Ascending aorta (tissue), 2 donors: ENCODE data around the gene SHC2. TPM values are rescaled to one million over a fixed set of nuclear protein-coding genes. Genes with fewer than 3 reads are reported as not detected.

Source experiments
- DNase-seq, 2 donors: peaks; one replicate each; pipeline ENCODE4 v3.0.0-alpha.2; 2019; ENCODE audit warnings: low spot score in 2 of 2
- H3K27ac ChIP-seq, 2 donors: fragments of 200-600 bp; sonication (generic); one replicate each; pipeline ENCODE4 v1.5.1; 2016 to 2017; ENCODE audit warnings: mild to moderate bottlenecking in 1 of 2
- H3K27me3 ChIP-seq: fragments of 200-600 bp; sonication (generic); one replicate; pipeline ENCODE4 v1.5.1; 2017
- H3K36me3 ChIP-seq, 2 donors: fragments of 200-600 bp; sonication (generic); one replicate each; pipeline ENCODE4 v1.5.1; 2016
- H3K4me1 ChIP-seq, 2 donors: fragments of 200-600 bp; sonication (generic); one replicate each; pipeline ENCODE4 v1.5.1; 2016 to 2017; ENCODE audit warnings: mild to moderate bottlenecking in 1 of 2
- H3K4me3 ChIP-seq, 2 donors: fragments of 200-600 bp; sonication (generic); one replicate each; pipeline ENCODE4 v1.5.1; 2016 to 2017; ENCODE audit warnings: mild to moderate bottlenecking in 1 of 2
- H3K9me3 ChIP-seq, 2 donors: fragments of 200-600 bp; sonication (generic); one replicate each; pipeline ENCODE4 v1.5.1; 2016
- intact Hi-C: fragments of 100-400 bp; cut with DNase I; formaldehyde crosslinking; loops from one replicate; pipeline ENCODE4 v1.15.1; 2023
- total RNA-seq: library from RNA; depleted of rRNA; stranded (reverse); fragments of >200 nt; gene quantifications from one replicate; pipeline ENCODE4 v1.1.0, GENCODE V29; 2016
- TF ChIP-seq, protein P1 (sequence below), 3 experiments: fragments of 200-600 bp in 2 of 3; fragments of 450-650 bp in 1 of 3; sonication (generic) in 2 of 3; IDR thresholded peaks; one replicate each; pipeline ENCODE4 v1.5.1; 2016 to 2019; ENCODE audit warnings: antibody characterized with exemption in 3 of 3, mild to moderate bottlenecking in 1 of 3, moderate library complexity in 1 of 3

SHC2 gene
- 51.2 TPM for total RNA-seq

DNA sequence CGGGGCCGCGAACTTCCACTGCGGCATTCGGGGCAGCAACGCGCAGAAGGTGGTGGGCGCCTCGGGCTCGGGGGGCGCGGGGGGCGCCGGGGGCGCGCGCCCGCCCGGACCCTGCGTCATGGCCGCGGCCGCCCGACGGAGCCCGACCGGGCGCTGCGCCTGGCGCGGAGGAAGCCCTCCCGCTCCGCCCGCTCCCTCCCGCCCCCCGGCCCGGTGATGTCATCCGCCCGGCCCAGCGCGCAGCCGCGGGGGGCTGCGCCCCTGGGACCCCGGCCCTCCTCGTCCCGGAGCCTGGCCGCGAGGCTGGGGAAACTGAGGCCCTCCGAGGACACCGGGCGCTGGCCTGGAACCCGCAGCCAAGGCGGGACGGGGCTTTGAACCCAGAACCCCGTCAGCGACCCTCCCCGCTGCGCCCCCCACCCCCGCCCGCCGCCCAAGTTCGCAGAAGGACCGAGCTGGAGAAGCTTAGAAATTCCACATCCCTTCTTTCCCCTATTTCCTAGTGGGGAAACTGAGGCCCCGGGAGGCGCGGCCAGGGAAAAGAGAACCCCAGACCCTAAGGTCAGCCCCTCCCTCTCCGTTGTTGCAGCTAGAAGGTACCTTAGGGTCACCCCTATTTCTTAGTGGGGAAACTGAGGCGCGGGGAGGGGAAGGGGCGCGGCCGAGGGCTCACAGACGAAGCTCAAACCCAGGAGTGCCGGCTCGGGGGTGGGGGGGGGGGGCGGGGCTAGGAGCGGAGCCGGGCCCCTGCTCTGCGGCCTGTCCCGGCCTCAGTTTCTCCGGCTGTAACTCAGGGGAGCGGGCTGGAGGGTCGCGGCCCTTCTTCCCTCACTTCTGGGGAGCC lies at the start of gene SHC2:
Gene SHC2, minus strand, starts transcription at position 157 of the 844 bp plus-strand sequence. Its CDS starts 37 bp downstream, at position 120.
- no peaks in the 10 kb centered on the region for H3K36me3 ChIP-seq
- H3K27ac ChIP-seq: peak within 1 kb of the TSS; percentile 21 to 42
- H3K27me3 ChIP-seq: no peaks in the 10 kb centered on the region
- H3K4me3 ChIP-seq: peak within 1 kb of the TSS; percentile 63 to 65
- H3K9me3 ChIP-seq: no peaks in the 10 kb centered on the region
- no peak for DNase-seq
- peaks cover 0 to 4% of the 10 kb centered on the region in 2 donors for H3K4me1 ChIP-seq
- intact Hi-C loops: no loop called here
- TF ChIP-seq, protein P1, sequence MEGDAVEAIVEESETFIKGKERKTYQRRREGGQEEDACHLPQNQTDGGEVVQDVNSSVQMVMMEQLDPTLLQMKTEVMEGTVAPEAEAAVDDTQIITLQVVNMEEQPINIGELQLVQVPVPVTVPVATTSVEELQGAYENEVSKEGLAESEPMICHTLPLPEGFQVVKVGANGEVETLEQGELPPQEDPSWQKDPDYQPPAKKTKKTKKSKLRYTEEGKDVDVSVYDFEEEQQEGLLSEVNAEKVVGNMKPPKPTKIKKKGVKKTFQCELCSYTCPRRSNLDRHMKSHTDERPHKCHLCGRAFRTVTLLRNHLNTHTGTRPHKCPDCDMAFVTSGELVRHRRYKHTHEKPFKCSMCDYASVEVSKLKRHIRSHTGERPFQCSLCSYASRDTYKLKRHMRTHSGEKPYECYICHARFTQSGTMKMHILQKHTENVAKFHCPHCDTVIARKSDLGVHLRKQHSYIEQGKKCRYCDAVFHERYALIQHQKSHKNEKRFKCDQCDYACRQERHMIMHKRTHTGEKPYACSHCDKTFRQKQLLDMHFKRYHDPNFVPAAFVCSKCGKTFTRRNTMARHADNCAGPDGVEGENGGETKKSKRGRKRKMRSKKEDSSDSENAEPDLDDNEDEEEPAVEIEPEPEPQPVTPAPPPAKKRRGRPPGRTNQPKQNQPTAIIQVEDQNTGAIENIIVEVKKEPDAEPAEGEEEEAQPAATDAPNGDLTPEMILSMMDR (IDR thresholded peaks at IDR 0.05): no peak

GRCh38 chr19:508204-509150 lies 47.6 kb upstream of the SHC2 start:
- Histone ChIP-seq H3K36me3 (peaks cover 4 to 6% of the 10 kb centered on the region in 2 donors), H3K4me3 (peak overlapping the region; percentile 92 to 93), H3K27me3 (no peaks in the 10 kb centered on the region), H3K9me3 (no peaks in the 10 kb centered on the region), H3K4me1 (peaks cover 0 to 9% of the 10 kb centered on the region in 2 donors), H3K27ac (no peak overlapping the region)
- TF ChIP-seq, protein P1 (IDR thresholded peaks at IDR 0.05): no peak
- DNase-seq: no peak
- intact Hi-C loops: loop anchor here (10.0 kb wide), 1 partner anchor 164 kb away; the partner anchor contains the start of gene MIER2

GRCh38 chr19:507286-508203 lies 46.7 kb upstream of the SHC2 start, which contains the start of gene TPGS1:
Gene TPGS1 (plus strand): TSS chr19:507497. CDS start chr19:507507, 10 bp downstream.
- Histone ChIP-seq H3K4me1 (peaks cover 0 to 9% of the 10 kb centered on the region in 2 donors), H3K9me3 (no peaks in the 10 kb centered on the region), H3K27ac (peak within 1 kb of the TSS; percentile 92 to 93), H3K36me3 (peaks cover 4 to 6% of the 10 kb centered on the region in 2 donors), H3K27me3 (no peaks in the 10 kb centered on the region), H3K4me3 (peak within 1 kb of the TSS; percentile 92 to 93)
- intact Hi-C loops: loop anchor here (1.0 to 10.0 kb wide), 4 partner anchors 18 to 163 kb away; partner anchors contain the start of genes BSG, CDC34 and MIER2
- TF ChIP-seq, protein P1 (IDR thresholded peaks at IDR 0.05): peak in 1 of 3 experiments; percentile 18
- DNase-seq: peak in 1 of 2 donors; percentile 86

GRCh38 chr19:506404-507285 lies 45.8 kb upstream of the SHC2 start:
- TF ChIP-seq, protein P1 (IDR thresholded peaks at IDR 0.05): peak; percentile 96 to 97 (median 96)
- Histone ChIP-seq H3K27me3 (no peaks in the 10 kb centered on the region), H3K27ac (peak overlapping the region; percentile 92 to 93), H3K4me1 (peaks cover 0 to 9% of the 10 kb centered on the region in 2 donors), H3K9me3 (no peaks in the 10 kb centered on the region), H3K36me3 (peaks cover 4 to 6% of the 10 kb centered on the region in 2 donors), H3K4me3 (peak overlapping the region; percentile 74 to 93)
- peak; percentile 97 to 99 for DNase-seq
- intact Hi-C loops: loop anchor here (1.0 to 10.0 kb wide), 4 partner anchors 17 to 162 kb away; partner anchors contain the start of genes BSG, CDC34 and MIER2
